Body of pancreas (tissue), 4 donors: Measurements from ENCODE around the gene SUMO2. TPM values are rescaled to one million over a fixed set of nuclear protein-coding genes. Genes with fewer than 3 reads are reported as not detected.
"Not testable (repeated sequence)": the region's sequence is repeated elsewhere in the genome, so short reads cannot be mapped to it uniquely, and the experiment has no call there.

Experiments used
- ATAC-seq: fragments of 150-250 bp; one replicate; pipeline ENCODE4 v1.9.1; 2016
- DNase-seq, 4 donors: peaks; one replicate each; pipeline ENCODE4 v3.0.0-alpha.2; 2019
- H3K27ac ChIP-seq, 4 donors: fragments of 200-600 bp; sonication (generic); 1 replicate in 3 of 4; 2 replicates in 1 of 4; pipeline versions ENCODE4 v1.5.1 to v1.6.1; 2016 to 2019; ENCODE audit warnings: mild to moderate bottlenecking in 1 of 4, mixed read lengths in 1 of 4, moderate library complexity in 1 of 4
- H3K27me3 ChIP-seq, 2 donors: fragments of 200-600 bp; sonication (generic); one replicate each; pipeline ENCODE4 v1.6.0; 2016; ENCODE audit warnings: mild to moderate bottlenecking in 1 of 2
- H3K36me3 ChIP-seq, 2 donors: fragments of 200-600 bp; sonication (generic); replicated peaks in 1 of 2; 2 replicates each; pipeline ENCODE4 v1.5.1; 2016; ENCODE audit warnings: low read depth in 2 of 2; ENCODE audit not compliant: insufficient read depth in 1 of 2
- H3K4me1 ChIP-seq: fragments of 200-600 bp; sonication (generic); one replicate; pipeline ENCODE4 v1.6.0; 2016
- H3K4me3 ChIP-seq, 2 donors: fragments of 200-600 bp; sonication (generic); 1 replicate in 1 of 2; 2 replicates in 1 of 2; pipeline ENCODE4 v1.5.1; 2016 to 2019
- H3K9me3 ChIP-seq, 3 donors: fragments of 200-600 bp; sonication (generic); 1 replicate in 2 of 3; 2 replicates in 1 of 3; pipeline ENCODE4 v1.5.1; 2016
- POLR2A ChIP-seq, 3 donors: fragments of 450-650 bp; IDR thresholded peaks; one replicate each; pipeline ENCODE4 v1.6.1; 2016; ENCODE audit warnings: antibody characterized with exemption in 3 of 3, mild to moderate bottlenecking in 2 of 3
- WGBS, 2 donors: methylation state at CpG; one replicate each; pipeline ENCODE4 v1.1.5; 2017; 5-methylcytosine and 5-hydroxymethylcytosine counted together
- intact Hi-C: fragments of 100-400 bp; cut with DNase I; formaldehyde crosslinking; loops from one replicate; pipeline ENCODE4 v1.15.1; 2023
- total RNA-seq, 2 donors: library from RNA; depleted of rRNA; stranded (reverse); fragments of >200 nt; gene quantifications; one replicate each; pipeline ENCODE4 v1.1.0, GENCODE V29; 2016
- TF ChIP-seq, protein P1 (sequence below), 7 experiments: fragments of 450-650 bp in 4 of 7; fragments of 200-600 bp in 3 of 7; sonication (generic) in 3 of 7; IDR thresholded peaks; one replicate each; pipeline ENCODE4 v1.5.1; 2016 to 2019; ENCODE audit warnings: antibody characterized with exemption in 7 of 7

The SUMO2 gene
- total RNA-seq, 2 donors from 2014 or later = 25.1 to 25.2 TPM

- Histone ChIP-seq H3K27ac (no peak overlapping the region), H3K36me3 (no peaks in the 10 kb centered on the region), H3K4me3 (no peak overlapping the region), H3K4me1 (no peaks in the 10 kb centered on the region), H3K27me3 (no peaks in the 10 kb centered on the region), H3K9me3 (no peaks in the 10 kb centered on the region)
- 87 to 90% methylated on average over 9 to 11 of the region's 13 CpGs for WGBS, 2 donors
- intact Hi-C loops = no loop called here
- ATAC-seq (no peak), DNase-seq (no peak)
- no peak for TF ChIP-seq POLR2A (IDR thresholded peaks at IDR 0.05)
- TF ChIP-seq, protein P1, sequence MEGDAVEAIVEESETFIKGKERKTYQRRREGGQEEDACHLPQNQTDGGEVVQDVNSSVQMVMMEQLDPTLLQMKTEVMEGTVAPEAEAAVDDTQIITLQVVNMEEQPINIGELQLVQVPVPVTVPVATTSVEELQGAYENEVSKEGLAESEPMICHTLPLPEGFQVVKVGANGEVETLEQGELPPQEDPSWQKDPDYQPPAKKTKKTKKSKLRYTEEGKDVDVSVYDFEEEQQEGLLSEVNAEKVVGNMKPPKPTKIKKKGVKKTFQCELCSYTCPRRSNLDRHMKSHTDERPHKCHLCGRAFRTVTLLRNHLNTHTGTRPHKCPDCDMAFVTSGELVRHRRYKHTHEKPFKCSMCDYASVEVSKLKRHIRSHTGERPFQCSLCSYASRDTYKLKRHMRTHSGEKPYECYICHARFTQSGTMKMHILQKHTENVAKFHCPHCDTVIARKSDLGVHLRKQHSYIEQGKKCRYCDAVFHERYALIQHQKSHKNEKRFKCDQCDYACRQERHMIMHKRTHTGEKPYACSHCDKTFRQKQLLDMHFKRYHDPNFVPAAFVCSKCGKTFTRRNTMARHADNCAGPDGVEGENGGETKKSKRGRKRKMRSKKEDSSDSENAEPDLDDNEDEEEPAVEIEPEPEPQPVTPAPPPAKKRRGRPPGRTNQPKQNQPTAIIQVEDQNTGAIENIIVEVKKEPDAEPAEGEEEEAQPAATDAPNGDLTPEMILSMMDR (IDR thresholded peaks at IDR 0.05) = no peak
These were observed 40.4 kb downstream of the SUMO2 start for GRCh38 chr17:75142236-75142971.

GRCh38 chr17:75138519-75138918 lies 44.2 kb downstream of the SUMO2 start:
- H3K27ac ChIP-seq = no peak overlapping the region
- H3K9me3 ChIP-seq = no peaks in the 10 kb centered on the region
- H3K36me3 ChIP-seq = no peaks in the 10 kb centered on the region
- intact Hi-C loops = no loop called here
- DNase-seq (no peak), ATAC-seq (no peak)
- TF ChIP-seq, protein P1 (IDR thresholded peaks at IDR 0.05) = no peak
- TF ChIP-seq POLR2A (IDR thresholded peaks at IDR 0.05) = no peak
- no peaks in the 10 kb centered on the region for H3K4me1 ChIP-seq
- no peaks in the 10 kb centered on the region for H3K27me3 ChIP-seq
- H3K4me3 ChIP-seq = no peak overlapping the region
- WGBS, 2 donors = 86 to 90% methylated on average over 5 of the region's 5 CpGs

DNA sequence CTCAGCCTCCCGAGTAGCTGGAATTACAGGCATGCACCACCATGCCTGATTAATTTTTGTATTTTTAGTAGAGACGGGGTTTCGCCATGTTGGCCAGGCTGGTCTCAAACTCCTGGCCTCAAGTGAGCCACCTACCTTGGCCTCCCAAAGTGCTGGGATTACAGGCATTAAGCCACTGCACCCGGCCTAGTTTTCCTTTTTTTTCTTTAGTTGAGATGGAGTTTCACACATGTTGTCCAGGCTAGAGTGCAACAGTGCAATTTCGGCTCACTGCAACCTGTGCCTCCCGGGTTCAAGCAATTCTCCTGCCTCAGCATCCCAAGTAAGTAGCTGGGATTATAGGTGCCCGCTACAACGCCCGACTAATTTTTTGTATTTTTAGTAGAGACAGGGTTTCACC lies 45.0 kb downstream of the SUMO2 start:
- H3K27me3 ChIP-seq, H3K27ac ChIP-seq, intact Hi-C loops, H3K9me3 ChIP-seq, H3K4me1 ChIP-seq, ATAC-seq, H3K4me3 ChIP-seq, DNase-seq, H3K36me3 ChIP-seq: not testable (repeated sequence)
- WGBS, 2 donors = 85 to 86% methylated on average over 9 of the region's 9 CpGs

DNA sequence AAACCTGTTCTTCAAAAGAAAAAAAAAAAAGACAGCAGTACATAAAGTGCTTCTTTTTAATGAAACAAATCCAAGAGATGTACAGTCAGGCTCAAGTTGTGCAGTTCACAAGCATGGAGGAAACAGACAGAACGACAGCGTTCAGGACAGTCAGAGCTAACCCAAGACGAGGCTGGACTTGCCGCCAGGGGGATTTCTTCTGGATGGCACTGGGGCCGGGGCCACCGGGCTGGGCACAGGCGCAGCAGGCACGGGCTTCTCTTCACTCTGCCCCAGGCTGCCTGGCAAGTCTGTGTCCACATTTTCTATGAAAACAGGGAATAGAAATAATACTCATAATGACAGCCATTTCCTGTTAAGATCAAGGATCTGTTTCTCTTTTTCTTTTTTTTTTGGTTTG lies 46.8 kb downstream of the SUMO2 start:
- TF ChIP-seq, protein P1 (IDR thresholded peaks at IDR 0.05) = no peak
- no peak for TF ChIP-seq POLR2A (IDR thresholded peaks at IDR 0.05)
- Histone ChIP-seq H3K9me3 (no peaks in the 10 kb centered on the region), H3K27me3 (no peaks in the 10 kb centered on the region), H3K27ac (no peak overlapping the region), H3K36me3 (no peaks in the 10 kb centered on the region), H3K4me3 (no peak overlapping the region), H3K4me1 (peaks cover 9% of the 10 kb centered on the region)
- intact Hi-C loops = no loop called here
- ATAC-seq (no peak), DNase-seq (no peak)
- WGBS, 2 donors = 83 to 91% methylated on average over 8 of the region's 8 CpGs

DNA sequence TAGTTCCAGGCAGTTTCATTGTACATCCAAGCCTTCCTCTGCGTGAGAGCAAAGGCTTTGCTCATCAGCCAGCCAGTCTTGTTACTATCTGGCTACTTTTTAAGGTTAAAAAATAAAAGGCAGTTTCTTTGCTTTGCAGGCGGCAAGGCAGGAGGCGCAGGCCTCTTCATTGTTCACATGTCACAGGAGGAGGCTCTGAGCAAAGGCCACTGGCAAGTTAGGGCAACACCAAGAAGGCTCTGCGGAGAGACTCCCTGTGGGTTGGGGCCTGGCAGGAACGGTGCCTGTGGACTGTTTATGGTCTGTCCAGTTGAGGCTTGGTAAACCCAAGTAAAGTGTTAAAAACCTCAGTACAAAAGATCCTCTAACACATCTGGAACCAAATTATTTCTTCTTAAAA lies 47.3 kb downstream of the SUMO2 start:
- no peak for DNase-seq
- no peaks in the 10 kb centered on the region for H3K36me3 ChIP-seq
- intact Hi-C loops = no loop called here
- H3K27ac ChIP-seq = no peak overlapping the region
- no peaks in the 10 kb centered on the region for H3K9me3 ChIP-seq
- H3K4me3 ChIP-seq = no peak overlapping the region
- no peak for TF ChIP-seq POLR2A (IDR thresholded peaks at IDR 0.05)
- TF ChIP-seq, protein P1 (IDR thresholded peaks at IDR 0.05) = no peak
- no peak for ATAC-seq
- no peaks in the 10 kb centered on the region for H3K27me3 ChIP-seq
- H3K4me1 ChIP-seq = peaks cover 14% of the 10 kb centered on the region
- WGBS, 2 donors = 80 to 85% methylated on average over 5 of the region's 5 CpGs

DNA sequence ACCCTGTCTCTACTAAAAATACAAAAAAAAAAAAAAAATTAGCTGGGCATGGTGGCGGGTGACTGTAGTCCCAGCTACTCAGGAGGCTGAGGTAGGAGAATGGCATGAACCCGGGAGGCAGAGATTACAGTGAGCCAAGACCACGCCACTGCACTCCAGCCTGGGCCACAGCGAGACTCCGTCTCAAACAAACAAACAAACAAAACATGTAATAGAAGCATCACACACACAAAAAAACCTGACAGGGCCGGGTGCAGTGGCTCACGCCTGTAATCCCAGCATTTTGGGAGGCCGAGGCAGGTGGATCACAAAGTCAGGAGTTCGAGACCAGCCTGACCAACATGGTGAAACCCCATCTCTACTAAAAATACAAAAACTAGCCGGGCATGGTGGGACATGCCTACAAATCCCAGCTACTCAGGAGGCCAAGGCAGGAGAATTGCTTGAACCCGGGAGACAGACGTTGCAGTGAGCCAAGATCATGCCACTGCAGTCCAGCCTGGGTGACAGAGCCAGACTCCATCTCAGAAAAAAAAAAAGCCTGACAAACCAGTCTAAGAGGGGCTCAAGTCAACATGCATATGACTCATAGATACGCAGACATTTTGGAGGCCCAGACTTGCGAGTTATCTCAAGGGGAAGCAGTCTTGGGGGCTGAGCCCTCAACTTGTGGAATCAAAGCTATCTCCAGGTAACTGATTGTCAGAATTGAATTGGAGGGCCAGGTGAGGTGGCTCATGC lies 49.0 kb downstream of the SUMO2 start:
- 84 to 86% methylated on average over 14 of the region's 14 CpGs for WGBS, 2 donors
- H3K4me1 ChIP-seq = peaks cover 18% of the 10 kb centered on the region
- H3K27ac ChIP-seq, DNase-seq, ATAC-seq, H3K9me3 ChIP-seq, H3K36me3 ChIP-seq, H3K27me3 ChIP-seq, intact Hi-C loops, H3K4me3 ChIP-seq: not testable (repeated sequence)
